OCI-LY7 (cell line): ENCODE data around the gene APBB3. TPM values are rescaled to one million over a fixed set of nuclear protein-coding genes. Genes with fewer than 3 reads are reported as not detected.
A peak's percentile ranks its signal among the peaks of the same experiment; 100 is the strongest.

Experiments used
- BruUV-seq: library from RNA; stranded (reverse); fragments of 400-500 nt; replicated peaks from 2 replicates; lab custom pipeline; 2021; lab: Mats Ljungman, UMichigan
- CTCF ChIA-PET: fragments of 300-600 bp; sonication (Branson Sonifier 250); formaldehyde crosslinking; loops from one replicate; lab custom pipeline; 2022; ENCODE audit warnings: antibody characterized with exemption; ENCODE audit not compliant: unreplicated experiment; lab: Charles Lee
- POLR2A ChIA-PET: fragments of 300-600 bp; sonication (Branson Sonifier 250); formaldehyde crosslinking; loops from one replicate; lab custom pipeline; 2022; ENCODE audit warnings: antibody characterized with exemption; lab: Charles Lee
- DNase-seq: peaks from one replicate; pipeline ENCODE4 v3.0.0-alpha.2; 2015; ENCODE audit warnings: low spot score
- H2AFZ ChIP-seq: fragments of 200-600 bp; sonication (generic), shearing (Covaris generic); 2 replicates; pipeline ENCODE4 v1.6.1; 2014; ENCODE audit warnings: mild to moderate bottlenecking, antibody characterized with exemption, low read length, moderate library complexity
- H3K27ac ChIP-seq: fragments of 200-600 bp; sonication (generic); 2 replicates; pipeline ENCODE4 v1.5.1; 2014; ENCODE audit warnings: mixed run types, low read depth, mild to moderate bottlenecking, moderate library complexity, low read length, inconsistent platforms; ENCODE audit not compliant: poor library complexity, severe bottlenecking
- H3K36me3 ChIP-seq: fragments of 200-600 bp; sonication (generic); 2 replicates; pipeline ENCODE4 v1.6.1; 2014; ENCODE audit warnings: mild to moderate bottlenecking, antibody characterized with exemption, low read length, moderate library complexity, mixed read lengths; ENCODE audit not compliant: insufficient read depth
- H3K4me1 ChIP-seq: fragments of 200-600 bp; sonication (generic); 2 replicates; pipeline ENCODE4 v1.5.1; 2014; ENCODE audit warnings: mild to moderate bottlenecking, low read length; ENCODE audit not compliant: insufficient read depth, poor library complexity, severe bottlenecking
- H3K4me2 ChIP-seq: fragments of 200-600 bp; sonication (generic); 2 replicates; pipeline ENCODE4 v1.6.1; 2014; ENCODE audit warnings: mild to moderate bottlenecking, low read length
- H3K4me3 ChIP-seq: fragments of 200-600 bp; sonication (generic); 2 replicates; pipeline ENCODE4 v1.5.1; 2014; ENCODE audit warnings: mild to moderate bottlenecking, low read depth, low read length; ENCODE audit not compliant: poor library complexity, severe bottlenecking
- H3K79me2 ChIP-seq: fragments of 200-600 bp; sonication (generic); 2 replicates; pipeline ENCODE4 v1.6.1; 2016; ENCODE audit warnings: low read depth, mild to moderate bottlenecking, low read length, moderate library complexity, mixed read lengths; ENCODE audit not compliant: insufficient read depth
- H3K9me2 ChIP-seq: fragments of 200-600 bp; sonication (generic); 2 replicates; pipeline ENCODE4 v1.6.1; 2016; ENCODE audit warnings: mild to moderate bottlenecking, low read length, mixed read lengths; ENCODE audit not compliant: insufficient read depth
- H3K9me3 ChIP-seq: fragments of 200-600 bp; sonication (generic); 2 replicates; pipeline ENCODE4 v1.6.1; 2014; ENCODE audit warnings: mild to moderate bottlenecking, mixed run types, low read length, mixed read lengths
- H4K20me1 ChIP-seq: fragments of 200-600 bp; sonication (generic); 2 replicates; pipeline ENCODE4 v1.6.1; 2014; ENCODE audit warnings: mild to moderate bottlenecking, antibody characterized with exemption, low read length, moderate library complexity, mixed read lengths; ENCODE audit not compliant: insufficient read depth
- EZH2phosphoT487 ChIP-seq: fragments of 200-600 bp; sonication (generic); IDR thresholded peaks from 2 replicates; pipeline ENCODE4 v1.6.1; 2018; ENCODE audit warnings: low read depth, borderline replicate concordance, mild to moderate bottlenecking, mixed run types, antibody characterized with exemption, low read length, moderate library complexity, mixed read lengths
- intact Hi-C: fragments of 100-400 bp; cut with micrococcal nuclease; formaldehyde crosslinking; loops from one replicate; pipeline ENCODE4 v1.10.0; 2022; ENCODE audit not compliant: unreplicated experiment
- total RNA-seq, 2 experiments: library from RNA; depleted of rRNA in 1 of 2; stranded (reverse); fragments of >200 nt in 1 of 2; shearing (Covaris generic) in 1 of 2; gene quantifications; 2 replicates each; pipeline ENCODE4 v1.2.3, GENCODE V29; 2014 to 2022
- TF ChIP-seq, protein P1 (sequence below): fragments of 200-600 bp; sonication (generic); conservative IDR thresholded peaks from 2 replicates; pipeline ENCODE4 v1.5.1; 2014; ENCODE audit warnings: mild to moderate bottlenecking, antibody characterized with exemption, low read length, moderate library complexity, mixed read lengths

APBB3 gene
- total RNA-seq, 2 experiments from 2014 or later, result 32.1 to 37.9 TPM

DNA sequence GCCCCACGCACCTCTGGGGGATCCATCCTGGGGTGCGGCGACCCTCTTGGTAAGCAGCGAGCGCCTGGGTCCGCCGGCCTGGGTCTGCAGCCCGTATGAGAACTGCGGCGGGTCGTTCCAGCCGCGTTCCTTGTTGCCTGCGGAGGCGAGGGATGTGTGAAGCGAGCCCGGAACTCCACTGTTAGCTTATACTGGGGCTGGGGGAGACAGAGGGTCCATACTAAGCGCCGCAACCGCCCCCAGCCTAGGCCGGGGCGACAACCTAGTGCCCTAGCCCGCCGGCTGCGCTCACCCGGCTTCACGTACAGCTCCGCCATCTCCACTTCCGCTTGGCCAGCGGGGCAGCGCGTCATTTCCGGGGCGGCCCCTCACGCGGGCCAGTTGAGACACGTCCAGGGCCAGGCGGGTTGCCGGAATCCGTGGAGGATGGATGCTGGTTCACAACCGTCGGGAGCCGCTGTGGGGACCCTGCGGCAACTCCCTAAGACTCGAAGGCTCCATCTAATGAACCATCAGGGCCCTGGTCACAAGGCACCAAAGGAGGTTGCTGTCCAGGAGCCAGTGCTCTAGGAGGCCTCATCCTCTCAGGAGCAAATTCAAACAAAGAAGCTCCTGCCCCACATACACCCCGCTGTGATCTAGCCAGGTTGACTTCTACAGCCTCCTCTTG, 7.1 kb downstream of the APBB3 start, which contains the start of gene SRA1:
Gene SRA1, minus strand, starts transcription at position 338 of the 670 bp plus-strand sequence. Its CDS starts 21 bp downstream, at position 317.
- intact Hi-C loops, result loop anchor here (2.0 to 10.0 kb wide), 4 partner anchors 82 to 312 kb away; partner anchors contain the start of genes ANKHD1, SLC4A9 and TMCO6
- Histone ChIP-seq H3K9me2 (no peaks in the 10 kb centered on the region), H3K4me1 (peaks cover 23% of the 10 kb centered on the region), H3K79me2 (peaks cover 18% of the 10 kb centered on the region; the same call in 1 of the 2 replicates), H3K4me2 (peak within 1 kb of the TSS; percentile 91), H3K4me3 (peak within 1 kb of the TSS; percentile 82), H3K27ac (peak within 1 kb of the TSS; percentile 46), H3K9me3 (no peaks in the 10 kb centered on the region), H3K36me3 (peaks cover 18% of the 10 kb centered on the region), H2AFZ (peak within 1 kb of the TSS; percentile 63; the same call in 1 of the 2 replicates), H4K20me1 (no peaks in the 10 kb centered on the region)
- TF ChIP-seq, protein P1, sequence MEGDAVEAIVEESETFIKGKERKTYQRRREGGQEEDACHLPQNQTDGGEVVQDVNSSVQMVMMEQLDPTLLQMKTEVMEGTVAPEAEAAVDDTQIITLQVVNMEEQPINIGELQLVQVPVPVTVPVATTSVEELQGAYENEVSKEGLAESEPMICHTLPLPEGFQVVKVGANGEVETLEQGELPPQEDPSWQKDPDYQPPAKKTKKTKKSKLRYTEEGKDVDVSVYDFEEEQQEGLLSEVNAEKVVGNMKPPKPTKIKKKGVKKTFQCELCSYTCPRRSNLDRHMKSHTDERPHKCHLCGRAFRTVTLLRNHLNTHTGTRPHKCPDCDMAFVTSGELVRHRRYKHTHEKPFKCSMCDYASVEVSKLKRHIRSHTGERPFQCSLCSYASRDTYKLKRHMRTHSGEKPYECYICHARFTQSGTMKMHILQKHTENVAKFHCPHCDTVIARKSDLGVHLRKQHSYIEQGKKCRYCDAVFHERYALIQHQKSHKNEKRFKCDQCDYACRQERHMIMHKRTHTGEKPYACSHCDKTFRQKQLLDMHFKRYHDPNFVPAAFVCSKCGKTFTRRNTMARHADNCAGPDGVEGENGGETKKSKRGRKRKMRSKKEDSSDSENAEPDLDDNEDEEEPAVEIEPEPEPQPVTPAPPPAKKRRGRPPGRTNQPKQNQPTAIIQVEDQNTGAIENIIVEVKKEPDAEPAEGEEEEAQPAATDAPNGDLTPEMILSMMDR, result no peak
- no peak for TF ChIP-seq EZH2phosphoT487
- POLR2A ChIA-PET, result interaction anchor here (0.7 to 1.4 kb wide), 4 partner anchors 9 to 26 kb away, joined by 3 to 5 read pairs (median 3); no protein-coding TSS in a partner anchor
- no TSS peak for BruUV-seq
- CTCF ChIA-PET, result no interaction called here
- peak; percentile 89 for DNase-seq

DNA sequence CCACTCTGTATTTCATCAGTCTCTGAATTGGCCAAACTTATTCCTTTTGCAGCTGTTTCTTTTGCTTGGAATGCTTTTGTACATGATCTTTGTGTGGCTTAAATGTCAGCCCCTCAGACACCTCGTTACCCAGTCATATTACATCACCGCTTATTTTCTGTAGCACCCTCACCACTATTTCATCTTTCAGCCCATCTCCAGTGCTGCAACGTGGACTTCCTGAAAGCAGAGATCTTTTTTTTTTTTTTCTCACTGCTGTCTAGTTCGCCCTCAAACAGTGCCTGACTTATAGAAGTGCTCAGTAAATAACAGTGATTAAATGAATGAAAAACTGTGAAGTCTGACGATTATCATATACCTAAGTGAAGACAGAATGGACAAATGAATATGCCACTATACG, 8.0 kb downstream of the APBB3 start:
- intact Hi-C loops, result loop anchor here (2.0 to 10.0 kb wide), 4 partner anchors 82 to 312 kb away; partner anchors contain the start of genes ANKHD1, SLC4A9 and TMCO6
- Histone ChIP-seq H3K4me1 (peaks cover 23% of the 10 kb centered on the region), H3K27ac (peak overlapping the region; percentile 46), H4K20me1 (no peaks in the 10 kb centered on the region), H3K9me3 (no peaks in the 10 kb centered on the region), H2AFZ (peak overlapping the region; percentile 63; the same call in 1 of the 2 replicates), H3K36me3 (peaks cover 26% of the 10 kb centered on the region), H3K79me2 (peaks cover 18% of the 10 kb centered on the region; the same call in 1 of the 2 replicates), H3K4me2 (peak overlapping the region; percentile 91), H3K9me2 (no peaks in the 10 kb centered on the region), H3K4me3 (peak overlapping the region; percentile 82)
- DNase-seq, result peak; percentile 45
- TSS peak; percentile 81 for BruUV-seq
- ChIA-PET CTCF (no interaction called here), POLR2A (interaction anchor here (0.7 to 1.4 kb wide), 4 partner anchors 9 to 134 kb away, joined by 3 to 6 read pairs (median 4); partner anchors contain the start of genes HARS1 and HARS2)
- TF ChIP-seq, protein P1, result no peak
- TF ChIP-seq EZH2phosphoT487, result no peak
